VCaP (cell line): Measurements from ENCODE around the gene BNIP3.

ENCODE experiments used
- H3K27ac ChIP-seq: fragments of 450-650 bp; 2 replicates; pipeline ENCODE4 v1.5.1; 2017
- TF ChIP-seq, protein P1 (sequence below): fragments of 450-650 bp; conservative IDR thresholded peaks from 2 replicates; pipeline ENCODE4 v1.5.1; 2017; ENCODE audit warnings: mild to moderate bottlenecking, moderate library complexity

The BNIP3 gene

GRCh38 chr10:131980761-131981428, 828 bp downstream of the BNIP3 start:
- TF ChIP-seq, protein P1, sequence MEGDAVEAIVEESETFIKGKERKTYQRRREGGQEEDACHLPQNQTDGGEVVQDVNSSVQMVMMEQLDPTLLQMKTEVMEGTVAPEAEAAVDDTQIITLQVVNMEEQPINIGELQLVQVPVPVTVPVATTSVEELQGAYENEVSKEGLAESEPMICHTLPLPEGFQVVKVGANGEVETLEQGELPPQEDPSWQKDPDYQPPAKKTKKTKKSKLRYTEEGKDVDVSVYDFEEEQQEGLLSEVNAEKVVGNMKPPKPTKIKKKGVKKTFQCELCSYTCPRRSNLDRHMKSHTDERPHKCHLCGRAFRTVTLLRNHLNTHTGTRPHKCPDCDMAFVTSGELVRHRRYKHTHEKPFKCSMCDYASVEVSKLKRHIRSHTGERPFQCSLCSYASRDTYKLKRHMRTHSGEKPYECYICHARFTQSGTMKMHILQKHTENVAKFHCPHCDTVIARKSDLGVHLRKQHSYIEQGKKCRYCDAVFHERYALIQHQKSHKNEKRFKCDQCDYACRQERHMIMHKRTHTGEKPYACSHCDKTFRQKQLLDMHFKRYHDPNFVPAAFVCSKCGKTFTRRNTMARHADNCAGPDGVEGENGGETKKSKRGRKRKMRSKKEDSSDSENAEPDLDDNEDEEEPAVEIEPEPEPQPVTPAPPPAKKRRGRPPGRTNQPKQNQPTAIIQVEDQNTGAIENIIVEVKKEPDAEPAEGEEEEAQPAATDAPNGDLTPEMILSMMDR, result no peak
- H3K27ac ChIP-seq, result peak overlapping the region; percentile 82

- H3K27ac ChIP-seq, result peak overlapping the region; percentile 82
- TF ChIP-seq, protein P1, result no peak
Observed at GRCh38 chr10:131980321-131980720, 1.4 kb downstream of the BNIP3 start.

GRCh38 chr10:131979821-131980270, 1.9 kb downstream of the BNIP3 start:
- H3K27ac ChIP-seq, result peak overlapping the region; percentile 82
- TF ChIP-seq, protein P1, result no peak

- H3K27ac ChIP-seq, result peak overlapping the region; percentile 82
- TF ChIP-seq, protein P1, result no peak
Observed at GRCh38 chr10:131979336-131979735, 2.4 kb downstream of the BNIP3 start.

- TF ChIP-seq, protein P1, result no peak
- H3K27ac ChIP-seq, result peak overlapping the region; percentile 82
Observed at GRCh38 chr10:131978851-131979250, 2.9 kb downstream of the BNIP3 start.

DNA sequence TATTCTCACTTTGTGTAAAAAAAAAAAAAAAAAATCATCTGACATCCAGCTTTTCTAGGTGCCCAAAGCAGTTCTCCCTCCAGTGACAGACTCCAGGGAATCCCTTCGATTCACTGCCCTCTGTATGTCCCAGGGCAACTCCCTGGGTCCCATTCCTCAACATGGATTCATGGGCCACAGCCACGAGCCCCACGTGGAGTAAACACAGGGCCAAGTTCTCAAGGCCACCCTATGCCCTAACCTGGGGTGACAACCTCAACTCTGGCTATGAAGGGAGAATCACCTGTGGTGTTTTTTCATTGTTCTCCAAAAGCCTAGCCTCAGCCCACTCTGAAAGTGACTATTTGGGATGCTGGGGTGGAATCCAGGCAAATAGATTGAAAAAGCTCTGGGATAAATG, 3.4 kb downstream of the BNIP3 start:
- TF ChIP-seq, protein P1, result no peak
- peak overlapping the region; percentile 82 for H3K27ac ChIP-seq

GRCh38 chr10:131977323-131978096, 4.2 kb downstream of the BNIP3 start:
- TF ChIP-seq, protein P1, result no peak
- peak overlapping the region; percentile 82 for H3K27ac ChIP-seq
